Vagina (tissue), 2 donors: ENCODE measurements around the gene RGS6.

Experiments
- POLR2AphosphoS5 ChIP-seq, 2 donors: sonication (generic); formaldehyde crosslinking; IDR thresholded peaks; one replicate each; pipeline ENCODE4 v1.9.0; 2017; ENCODE audit warnings: antibody characterized with exemption in 2 of 2, mild to moderate bottlenecking in 2 of 2, low read depth in 1 of 2; ENCODE audit not compliant: insufficient read depth in 1 of 2
- TF ChIP-seq, protein P1 (sequence below), 3 experiments: fragments of 450-650 bp in 2 of 3; fragments of 200-600 bp in 1 of 3; sonication (generic) in 1 of 3; IDR thresholded peaks; one replicate each; pipeline ENCODE4 v1.5.1; 2017 to 2019; ENCODE audit warnings: antibody characterized with exemption in 3 of 3, mild to moderate bottlenecking in 2 of 3, moderate library complexity in 2 of 3

DNA sequence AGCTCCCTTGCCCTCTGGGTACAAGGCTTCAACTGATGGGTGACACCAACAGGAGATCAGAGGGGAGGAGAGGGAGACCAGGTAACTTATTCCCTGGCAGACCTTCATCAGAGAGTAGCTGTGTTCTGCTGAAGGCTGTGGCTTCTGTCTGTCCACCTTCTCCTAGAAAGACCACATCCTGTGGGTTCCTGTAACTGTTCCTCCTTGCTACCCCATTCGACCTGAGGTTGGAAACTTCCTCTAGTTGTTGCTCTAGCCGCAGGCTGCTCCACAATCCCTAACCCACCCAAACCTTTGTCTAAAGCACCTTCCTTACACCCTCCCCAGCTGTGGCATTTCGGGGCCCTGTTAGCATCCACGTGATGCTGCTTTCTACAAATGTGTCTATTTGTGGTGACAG lies 507.5 kb downstream of the RGS6 start:
- TF ChIP-seq, protein P1, sequence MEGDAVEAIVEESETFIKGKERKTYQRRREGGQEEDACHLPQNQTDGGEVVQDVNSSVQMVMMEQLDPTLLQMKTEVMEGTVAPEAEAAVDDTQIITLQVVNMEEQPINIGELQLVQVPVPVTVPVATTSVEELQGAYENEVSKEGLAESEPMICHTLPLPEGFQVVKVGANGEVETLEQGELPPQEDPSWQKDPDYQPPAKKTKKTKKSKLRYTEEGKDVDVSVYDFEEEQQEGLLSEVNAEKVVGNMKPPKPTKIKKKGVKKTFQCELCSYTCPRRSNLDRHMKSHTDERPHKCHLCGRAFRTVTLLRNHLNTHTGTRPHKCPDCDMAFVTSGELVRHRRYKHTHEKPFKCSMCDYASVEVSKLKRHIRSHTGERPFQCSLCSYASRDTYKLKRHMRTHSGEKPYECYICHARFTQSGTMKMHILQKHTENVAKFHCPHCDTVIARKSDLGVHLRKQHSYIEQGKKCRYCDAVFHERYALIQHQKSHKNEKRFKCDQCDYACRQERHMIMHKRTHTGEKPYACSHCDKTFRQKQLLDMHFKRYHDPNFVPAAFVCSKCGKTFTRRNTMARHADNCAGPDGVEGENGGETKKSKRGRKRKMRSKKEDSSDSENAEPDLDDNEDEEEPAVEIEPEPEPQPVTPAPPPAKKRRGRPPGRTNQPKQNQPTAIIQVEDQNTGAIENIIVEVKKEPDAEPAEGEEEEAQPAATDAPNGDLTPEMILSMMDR (IDR thresholded peaks at IDR 0.05), result no peak
- TF ChIP-seq POLR2AphosphoS5 (IDR thresholded peaks at IDR 0.05; ENCODE audit: insufficient read depth in 1 of 2, low read depth in 1 of 2), result no peak
